Gastrocnemius medialis (tissue), 4 donors: ENCODE measurements around the gene SLC10A1. TPM values are rescaled to one million over a fixed set of nuclear protein-coding genes. Genes with fewer than 3 reads are reported as not detected.

ENCODE experiments used
- ATAC-seq, 2 donors: fragments of 150-250 bp; one replicate each; pipeline ENCODE4 v1.9.1; 2016
- DNase-seq, 2 donors: peaks; one replicate each; pipeline ENCODE4 v3.0.0-alpha.2; 2019
- H3K27ac ChIP-seq, 4 donors: fragments of 200-600 bp; sonication (generic); 1 replicate in 1 of 4; 2 replicates in 3 of 4; pipeline ENCODE4 v1.5.1; 2016 to 2018; ENCODE audit warnings: mild to moderate bottlenecking in 2 of 4, moderate library complexity in 1 of 4
- H3K27me3 ChIP-seq, 3 donors: fragments of 200-600 bp; sonication (generic) in 2 of 3; 1 replicate in 1 of 3; 2 replicates in 2 of 3; pipeline versions ENCODE4 v1.5.1 to v1.6.0; 2016 to 2019; ENCODE audit warnings: mild to moderate bottlenecking in 1 of 3, moderate library complexity in 1 of 3
- H3K36me3 ChIP-seq, 2 donors: fragments of 200-600 bp; sonication (generic) in 1 of 2; one replicate each; pipeline ENCODE4 v1.5.1; 2017 to 2018
- H3K4me1 ChIP-seq, 2 donors: fragments of 200-600 bp; sonication (generic) in 1 of 2; one replicate each; pipeline ENCODE4 v1.5.1; 2016 to 2017; ENCODE audit warnings: mild to moderate bottlenecking in 2 of 2
- H3K4me3 ChIP-seq, 4 donors: fragments of 200-600 bp; sonication (generic) in 3 of 4; 1 replicate in 1 of 4; 2 replicates in 3 of 4; pipeline ENCODE4 v1.5.1; 2016 to 2019; ENCODE audit warnings: mild to moderate bottlenecking in 2 of 4
- H3K9me3 ChIP-seq, 3 donors: fragments of 200-600 bp; sonication (generic) in 2 of 3; 1 replicate in 1 of 3; 2 replicates in 2 of 3; pipeline ENCODE4 v1.5.1; 2016 to 2019
- CTCF ChIP-seq, 5 experiments: fragments of 450-650 bp in 3 of 5; fragments of 200-600 bp in 2 of 5; sonication (generic) in 2 of 5; IDR thresholded peaks in 4 of 5; conservative IDR thresholded peaks in 1 of 5; 1 replicate in 4 of 5; 2 replicates in 1 of 5; pipeline ENCODE4 v1.5.1; 2016 to 2019; ENCODE audit warnings: antibody characterized with exemption in 5 of 5, mild to moderate bottlenecking in 3 of 5, moderate library complexity in 3 of 5
- POLR2A ChIP-seq, 2 donors: fragments of 450-650 bp; IDR thresholded peaks; one replicate each; pipeline ENCODE4 v1.6.1; 2017; ENCODE audit warnings: antibody characterized with exemption in 2 of 2, mild to moderate bottlenecking in 2 of 2, moderate library complexity in 2 of 2
- in situ Hi-C, 4 donors: fragments of 200-750 bp; cut with MboI; loops; one replicate each; pipeline versions ENCODE4 v1.15.0 to v1.8.0; 2017; ENCODE audit warnings: low sequenced_read_pairs in 4 of 4
- intact Hi-C: fragments of 100-400 bp; cut with DNase I; formaldehyde crosslinking; loops from one replicate; pipeline ENCODE4 v1.15.1; 2023; ENCODE audit warnings: low total_unique reads
- total RNA-seq, 4 donors: library from RNA; depleted of rRNA; stranded (reverse); fragments of >200 nt; gene quantifications; one replicate each; pipeline versions ENCODE4 v1.1.0 to v1.2.3, GENCODE V29; 2016

SLC10A1 gene
- under 1 TPM in 2 of 4 donors, not detected in 2; 0.22 to 0.23 TPM for total RNA-seq

DNA sequence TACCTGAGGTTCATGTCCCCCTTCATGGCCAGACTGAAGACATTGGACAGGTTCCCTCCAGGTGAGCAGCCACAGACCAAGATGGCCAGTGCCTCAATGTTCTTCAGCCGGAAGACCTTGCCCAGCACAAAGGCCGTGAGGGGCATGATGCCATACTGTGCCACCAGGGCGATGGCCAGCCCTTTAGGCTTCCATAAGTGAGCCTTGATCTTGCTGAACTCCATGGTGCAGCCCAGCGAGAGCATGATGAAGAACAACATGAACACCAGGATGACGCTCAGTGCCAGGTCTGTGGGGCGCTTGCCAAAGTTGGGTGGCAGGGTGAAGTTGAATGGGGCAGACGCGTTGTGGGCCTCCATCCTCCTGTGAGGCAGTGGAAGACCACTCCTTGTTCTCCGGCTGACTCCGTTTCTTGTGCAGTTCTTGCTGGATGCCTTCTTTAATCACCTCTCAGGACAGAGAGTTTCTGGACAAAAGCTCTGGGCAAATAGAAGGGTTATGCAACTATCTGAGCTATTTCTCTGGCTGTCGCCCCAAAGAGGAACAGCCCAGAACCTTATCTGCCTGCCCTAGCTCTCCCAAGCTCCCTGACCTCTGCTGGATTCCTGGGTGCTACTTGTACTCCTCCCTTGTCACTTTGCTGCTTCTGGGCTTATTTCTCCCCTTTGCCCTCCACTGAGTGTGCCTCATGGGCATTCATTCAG, at the start of gene SLC10A1:
Gene SLC10A1 (minus strand): TSS at position 445 of the 704 bp plus-strand sequence. CDS start 86 bp downstream, at position 359.
- intact Hi-C loops, result no loop called here
- DNase-seq, result no peak

GRCh38 chr14:69845787-69846186, 48.7 kb upstream of the SLC10A1 start:
- in situ Hi-C loops, result no loop called here
- Histone ChIP-seq H3K27ac (no peak overlapping the region), H3K4me3 (no peak overlapping the region), H3K9me3 (no peaks in the 10 kb centered on the region), H3K27me3 (no peaks in the 10 kb centered on the region), H3K4me1 (peaks cover 14 to 16% of the 10 kb centered on the region in 2 donors), H3K36me3 (no peaks in the 10 kb centered on the region)
- DNase-seq, result no peak
- intact Hi-C loops, result no loop called here
- no peak for TF ChIP-seq POLR2A (IDR thresholded peaks at IDR 0.05)
- TF ChIP-seq CTCF (IDR thresholded peaks at IDR 0.05 in 4 of 5, conservative IDR thresholded peaks at IDR 0.05 in 1 of 5), result no peak
- no peak for ATAC-seq

More for the DNA sequence above, at the start of gene SLC10A1:
- Histone ChIP-seq H3K27ac (no peak within 1 kb of the TSS), H3K27me3 (no peaks in the 10 kb centered on the region), H3K4me3 (no peak within 1 kb of the TSS), H3K9me3 (no peaks in the 10 kb centered on the region), H3K4me1 (no peaks in the 10 kb centered on the region), H3K36me3 (no peaks in the 10 kb centered on the region)
- no peak for ATAC-seq
- TF ChIP-seq POLR2A (IDR thresholded peaks at IDR 0.05), result no peak
- TF ChIP-seq CTCF (IDR thresholded peaks at IDR 0.05 in 4 of 5, conservative IDR thresholded peaks at IDR 0.05 in 1 of 5), result no peak
- in situ Hi-C loops, result no loop called here

GRCh38 chr14:69845050-69845581, 48.1 kb upstream of the SLC10A1 start:
- intact Hi-C loops (no loop called here), in situ Hi-C loops (no loop called here)
- no peaks in the 10 kb centered on the region for H3K9me3 ChIP-seq
- no peak overlapping the region for H3K4me3 ChIP-seq
- H3K27ac ChIP-seq, result no peak overlapping the region
- H3K4me1 ChIP-seq, result peaks cover 14% of the 10 kb centered on the region in 2 donors
- DNase-seq, result no peak
- no peaks in the 10 kb centered on the region for H3K27me3 ChIP-seq
- TF ChIP-seq POLR2A (IDR thresholded peaks at IDR 0.05), result no peak
- ATAC-seq, result no peak
- H3K36me3 ChIP-seq, result no peaks in the 10 kb centered on the region

- Histone ChIP-seq H3K27me3 (no peaks in the 10 kb centered on the region), H3K4me3 (no peak overlapping the region), H3K4me1 (peaks cover 4 to 6% of the 10 kb centered on the region in 2 donors), H3K9me3 (no peaks in the 10 kb centered on the region), H3K36me3 (no peaks in the 10 kb centered on the region), H3K27ac (no peak overlapping the region)
- intact Hi-C loops (no loop called here), in situ Hi-C loops (no loop called here)
- no peak for ATAC-seq
- TF ChIP-seq POLR2A (IDR thresholded peaks at IDR 0.05) (no peak), CTCF (IDR thresholded peaks at IDR 0.05 in 4 of 5, conservative IDR thresholded peaks at IDR 0.05 in 1 of 5) (no peak)
- no peak for DNase-seq
These were observed 47.1 kb upstream of the SLC10A1 start for GRCh38 chr14:69844171-69844570.

GRCh38 chr14:69842686-69843420, 45.8 kb upstream of the SLC10A1 start:
- H3K27me3 ChIP-seq, result no peaks in the 10 kb centered on the region
- ATAC-seq, result no peak

More at GRCh38 chr14:69842686-69843420, 45.8 kb upstream of the SLC10A1 start:
- H3K4me3 ChIP-seq, result no peak overlapping the region
- no peaks in the 10 kb centered on the region for H3K4me1 ChIP-seq
- no peak for DNase-seq
- TF ChIP-seq CTCF (IDR thresholded peaks at IDR 0.05 in 4 of 5, conservative IDR thresholded peaks at IDR 0.05 in 1 of 5), result no peak
- TF ChIP-seq POLR2A (IDR thresholded peaks at IDR 0.05), result no peak
- no peak overlapping the region for H3K27ac ChIP-seq
- in situ Hi-C loops, result no loop called here
- H3K36me3 ChIP-seq, result no peaks in the 10 kb centered on the region
- intact Hi-C loops, result no loop called here
- H3K9me3 ChIP-seq, result no peaks in the 10 kb centered on the region
